H1 (cell line): Measurements from ENCODE around the gene BPI. TPM values are rescaled to one million over a fixed set of nuclear protein-coding genes. Genes with fewer than 3 reads are reported as not detected.

Source experiments
- ATF2 ChIP-seq: IDR thresholded peaks from 2 replicates; pipeline ENCODE4 v1.6.1; 2012; ENCODE audit warnings: low read length, inconsistent platforms
- CHD7 ChIP-seq: fragments of 300-600 bp; sonication (generic); IDR thresholded peaks from 2 replicates; pipeline ENCODE4 v1.7.1; 2012; ENCODE audit warnings: low read length, moderate library complexity, mild to moderate bottlenecking, inconsistent platforms; ENCODE audit not compliant: insufficient replicate concordance
- E2F6 ChIP-seq: IDR thresholded peaks from 2 replicates; pipeline ENCODE4 v1.6.1; 2012; ENCODE audit warnings: inconsistent platforms
- EGR1 ChIP-seq: IDR thresholded peaks from 2 replicates; pipeline ENCODE4 v1.6.1; 2011; ENCODE audit warnings: low read depth, low read length, borderline replicate concordance
- GTF2F1 ChIP-seq: IDR thresholded peaks from 2 replicates; pipeline ENCODE4 v1.6.1; 2012; ENCODE audit warnings: low read depth, low read length, improper control_type of control experiment, borderline replicate concordance
- KDM4A ChIP-seq: IDR thresholded peaks from one replicate; pipeline ENCODE4 v1.7.1; 2012; ENCODE audit warnings: low read depth, mild to moderate bottlenecking, moderate library complexity, low read length, inconsistent platforms; ENCODE audit not compliant: severe bottlenecking
- NANOG ChIP-seq: IDR thresholded peaks from 2 replicates; pipeline ENCODE4 v1.6.1; 2011; ENCODE audit warnings: low read length, low read depth, mild to moderate bottlenecking, inconsistent platforms; ENCODE audit not compliant: insufficient read depth, poor library complexity, severe bottlenecking
- SP4 ChIP-seq: IDR thresholded peaks from 2 replicates; pipeline ENCODE4 v1.6.1; 2012; ENCODE audit warnings: low read length, inconsistent platforms
- SUZ12 ChIP-seq: fragments of 200-600 bp; sonication (generic); IDR thresholded peaks from 2 replicates; pipeline ENCODE4 v1.6.1; 2012; ENCODE audit warnings: mild to moderate bottlenecking, inconsistent platforms, low read length, moderate library complexity, mixed read lengths
- polyA plus RNA-seq, 7 experiments: library from polyadenylated mRNA; depleted of rRNA in 3 of 7; stranded (reverse) in 5 of 7; unstranded in 2 of 7; fragments of >200 nt in 5 of 7; fragments of 200-250 nt in 2 of 7; gene quantifications; 1 replicate in 5 of 7; 2 replicates in 1 of 7; 4 replicates in 1 of 7; pipeline versions ENCODE4 v1.2.1 to v1.2.3, GENCODE V29; 2011 to 2013; ENCODE audit warnings: missing spikeins in 2 of 7, mixed read lengths in 2 of 7
- total RNA-seq: library from RNA; stranded (reverse); fragmentation: NEBNext Ultra II Directional; extraction: Animal tissue kit (Norgen Biotek cat#: 25700); gene quantifications from 2 replicates; pipeline ENCODE4 v1.2.1, GENCODE V29; 2021

BPI gene
- total and polyA plus RNA-seq, 2 of the 8 experiments (the other 6 are each of a cell fraction or from before 2014, with no cell fraction given) = not detected

- TF ChIP-seq CHD7 = no peak
- no peak for TF ChIP-seq SP4
- TF ChIP-seq SUZ12 = no peak
- no peak for TF ChIP-seq KDM4A
- TF ChIP-seq ATF2 = no peak
- no peak for TF ChIP-seq E2F6
- no peak for TF ChIP-seq GTF2F1
- no peak for TF ChIP-seq NANOG
- no peak for TF ChIP-seq EGR1
Measured at GRCh38 chr20:38269715-38270114, 34.2 kb upstream of the BPI start (continued).
